GM19351 (cell line): ENCODE measurements around the gene CRADD.

Source experiments
- ATAC-seq: cut with Tn5 transposase; IDR thresholded peaks from one replicate; pipeline ENCODE4 v1.9.1; 2021; ENCODE audit warnings: mild to moderate bottlenecking, moderate library complexity; ENCODE audit not compliant: unreplicated experiment

Gene CRADD

GRCh38 chr12:93804392-93805179 lies 127.4 kb downstream of the CRADD start:
- ATAC-seq: no peak

GRCh38 chr12:93805736-93806141 lies 128.6 kb downstream of the CRADD start:
- no peak for ATAC-seq

GRCh38 chr12:93807354-93807753 lies 130.2 kb downstream of the CRADD start:
- ATAC-seq: no peak

- no peak for ATAC-seq
Measured at GRCh38 chr12:93808169-93808899, 131.2 kb downstream of the CRADD start.

GRCh38 chr12:93812626-93813025 lies 135.5 kb downstream of the CRADD start:
- ATAC-seq: no peak

- ATAC-seq: no peak
Measured at GRCh38 chr12:93813186-93813585, 136.0 kb downstream of the CRADD start.

- no peak for ATAC-seq
Measured at GRCh38 chr12:93813972-93814821, 137.0 kb downstream of the CRADD start.

- no peak for ATAC-seq
Measured at GRCh38 chr12:93818488-93819049, 141.4 kb downstream of the CRADD start.

- ATAC-seq: no peak
Measured at GRCh38 chr12:93819050-93819491, 141.9 kb downstream of the CRADD start.

- ATAC-seq: no peak
Measured at GRCh38 chr12:93823616-93824391, 146.6 kb downstream of the CRADD start.

GRCh38 chr12:93824514-93825500 lies 147.6 kb downstream of the CRADD start:
- ATAC-seq: no peak

- ATAC-seq: no peak
Measured at GRCh38 chr12:93825501-93825888, 148.3 kb downstream of the CRADD start.

GRCh38 chr12:93825931-93826555 lies 148.9 kb downstream of the CRADD start:
- ATAC-seq: no peak

- no peak for ATAC-seq
Measured at GRCh38 chr12:93827179-93827578, 150.0 kb downstream of the CRADD start.

GRCh38 chr12:93827669-93828068 lies 150.5 kb downstream of the CRADD start:
- ATAC-seq: no peak

- ATAC-seq: no peak
Measured at GRCh38 chr12:93829016-93829415, 151.8 kb downstream of the CRADD start.

- ATAC-seq: no peak
Measured at GRCh38 chr12:93831374-93831773, 154.2 kb downstream of the CRADD start.

GRCh38 chr12:93832131-93832530 lies 155.0 kb downstream of the CRADD start:
- no peak for ATAC-seq

GRCh38 chr12:93833946-93834345 lies 156.8 kb downstream of the CRADD start:
- ATAC-seq: no peak
